Osteoblast (primary cell): ENCODE measurements around the gene HDAC9. TPM values are rescaled to one million over a fixed set of nuclear protein-coding genes. Genes with fewer than 3 reads are reported as not detected.

Source experiments
- DNase-seq: peaks from one replicate; pipeline ENCODE4 v3.0.0; 2011; ENCODE audit warnings: low spot score, mixed read lengths; ENCODE audit not compliant: insufficient read length; ENCODE audit errors: missing footprints
- H2AFZ ChIP-seq: 2 replicates; pipeline ENCODE4 v1.6.0; 2011; ENCODE audit warnings: mild to moderate bottlenecking, low read length
- H3K27ac ChIP-seq: 2 replicates; pipeline ENCODE4 v1.5.1; 2011; ENCODE audit warnings: mild to moderate bottlenecking, low read depth, low read length, moderate library complexity
- H3K27me3 ChIP-seq: 2 replicates; pipeline ENCODE4 v1.6.0; 2012; ENCODE audit warnings: mild to moderate bottlenecking, control low read depth, inconsistent platforms, low read length, moderate library complexity; ENCODE audit not compliant: insufficient read depth
- H3K36me3 ChIP-seq: 2 replicates; pipeline ENCODE4 v1.5.1; 2011; ENCODE audit warnings: mild to moderate bottlenecking, low read length, control low read depth, moderate library complexity; ENCODE audit not compliant: insufficient read depth
- H3K4me1 ChIP-seq: 2 replicates; pipeline ENCODE4 v1.5.1; 2011; ENCODE audit warnings: mild to moderate bottlenecking, low read length, control low read depth, moderate library complexity; ENCODE audit not compliant: insufficient read depth
- H3K4me2 ChIP-seq: 2 replicates; pipeline ENCODE4 v1.6.0; 2011; ENCODE audit warnings: mild to moderate bottlenecking, low read length; ENCODE audit not compliant: insufficient read depth
- H3K4me3 ChIP-seq: fragments of 200-600 bp; sonication (generic); 3 replicates; pipeline ENCODE4 v1.5.1; 2012; ENCODE audit warnings: mild to moderate bottlenecking, low read length, inconsistent platforms; ENCODE audit not compliant: insufficient read depth
- H3K79me2 ChIP-seq: 2 replicates; pipeline ENCODE4 v1.6.0; 2012; ENCODE audit warnings: mild to moderate bottlenecking, low read length, control low read depth, inconsistent platforms; ENCODE audit not compliant: insufficient read depth
- H3K9me3 ChIP-seq: 2 replicates; pipeline ENCODE4 v1.5.1; 2011; ENCODE audit warnings: low read depth, low read length, control low read depth
- H4K20me1 ChIP-seq: 2 replicates; pipeline ENCODE4 v1.6.0; 2012; ENCODE audit warnings: mild to moderate bottlenecking, low read length, control low read depth; ENCODE audit not compliant: insufficient read depth
- CTCF ChIP-seq: IDR thresholded peaks from 2 replicates; pipeline ENCODE4 v1.5.1; 2011; ENCODE audit warnings: mild to moderate bottlenecking, low read depth, low read length, moderate library complexity; ENCODE audit errors: extremely low read depth
- total RNA-seq: library from RNA; depleted of rRNA; stranded (reverse); fragments of >200 nt; gene quantifications from 2 replicates; pipeline ENCODE4 v1.2.3, GENCODE V29; 2012

HDAC9 gene
- total RNA-seq, 1 donor = 21.7 TPM

DNA sequence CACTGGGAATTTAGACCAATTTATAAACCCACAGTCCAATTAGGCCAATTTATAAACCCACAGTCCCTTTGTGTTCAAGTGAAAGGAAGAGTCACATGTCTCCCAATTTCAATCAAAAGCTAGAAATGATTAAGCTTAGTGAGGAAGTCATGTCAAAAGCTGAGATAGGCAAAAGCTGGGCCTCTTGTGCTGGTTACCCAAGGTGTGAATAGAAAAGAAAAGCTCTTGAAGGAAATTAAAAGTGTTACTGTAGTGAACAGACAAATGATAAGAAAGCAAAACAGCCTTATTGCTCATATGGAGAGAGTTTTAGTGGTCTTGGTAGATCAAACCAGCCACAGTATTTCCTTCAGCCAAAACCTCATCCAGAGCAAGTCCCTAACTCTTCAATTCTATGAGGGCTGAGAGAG lies 245.0 kb downstream of the HDAC9 start:
- no peaks in the 10 kb centered on the region for H3K36me3 ChIP-seq
- no peak for DNase-seq
- H3K9me3 ChIP-seq = no peaks in the 10 kb centered on the region
- no peak for TF ChIP-seq CTCF
- H4K20me1 ChIP-seq = no peaks in the 10 kb centered on the region
- H2AFZ ChIP-seq = no peak overlapping the region
- no peaks in the 10 kb centered on the region for H3K79me2 ChIP-seq
- no peaks in the 10 kb centered on the region for H3K27me3 ChIP-seq
- no peak overlapping the region for H3K27ac ChIP-seq
- no peak overlapping the region for H3K4me2 ChIP-seq
- no peak overlapping the region for H3K4me3 ChIP-seq
- H3K4me1 ChIP-seq = no peaks in the 10 kb centered on the region

- H3K4me3 ChIP-seq = peak overlapping the region; percentile 42
- H2AFZ ChIP-seq = no peak overlapping the region
Observed at GRCh38 chr7:18753972-18754610, 258.5 kb downstream of the HDAC9 start.

GRCh38 chr7:18754766-18755165 lies 259.2 kb downstream of the HDAC9 start:
- Histone ChIP-seq H4K20me1 (no peaks in the 10 kb centered on the region), H3K9me3 (no peaks in the 10 kb centered on the region), H2AFZ (no peak overlapping the region), H3K4me1 (peaks cover 26% of the 10 kb centered on the region), H3K4me2 (peak overlapping the region; percentile 84), H3K27me3 (no peaks in the 10 kb centered on the region), H3K79me2 (no peaks in the 10 kb centered on the region), H3K27ac (peak overlapping the region; percentile 86), H3K36me3 (no peaks in the 10 kb centered on the region), H3K4me3 (peak overlapping the region; percentile 42)
- TF ChIP-seq CTCF = no peak
- no peak for DNase-seq

More at GRCh38 chr7:18753972-18754610, 258.5 kb downstream of the HDAC9 start:
- no peak for DNase-seq
- peak overlapping the region; percentile 86 for H3K27ac ChIP-seq
- H3K79me2 ChIP-seq = no peaks in the 10 kb centered on the region
- no peak for TF ChIP-seq CTCF
- H4K20me1 ChIP-seq = no peaks in the 10 kb centered on the region
- no peaks in the 10 kb centered on the region for H3K9me3 ChIP-seq
- H3K27me3 ChIP-seq = no peaks in the 10 kb centered on the region
- peak overlapping the region; percentile 84 for H3K4me2 ChIP-seq
- peaks cover 26% of the 10 kb centered on the region for H3K4me1 ChIP-seq
- H3K36me3 ChIP-seq = no peaks in the 10 kb centered on the region

- H3K27ac ChIP-seq = no peak overlapping the region
- no peak for DNase-seq
- H4K20me1 ChIP-seq = no peaks in the 10 kb centered on the region
- H3K4me1 ChIP-seq = peaks cover 29% of the 10 kb centered on the region
- H3K36me3 ChIP-seq = no peaks in the 10 kb centered on the region
- no peak overlapping the region for H3K4me2 ChIP-seq
- no peaks in the 10 kb centered on the region for H3K27me3 ChIP-seq
- H3K9me3 ChIP-seq = no peaks in the 10 kb centered on the region
- no peak for TF ChIP-seq CTCF
- no peak overlapping the region for H2AFZ ChIP-seq
- no peak overlapping the region for H3K4me3 ChIP-seq
- no peaks in the 10 kb centered on the region for H3K79me2 ChIP-seq
Observed at GRCh38 chr7:18755793-18756192, 260.2 kb downstream of the HDAC9 start.
